ENCODE measurements around the gene SDK1. TPM values are rescaled to one million over a fixed set of nuclear protein-coding genes. Genes with fewer than 3 reads are reported as not detected.
"Not testable (repeated sequence)": the region's sequence is repeated elsewhere in the genome, so short reads cannot be mapped to it uniquely, and the experiment has no call there.

Gene SDK1
- total RNA-seq, 1 donor from 2014 or later = 7.5 TPM

DNA sequence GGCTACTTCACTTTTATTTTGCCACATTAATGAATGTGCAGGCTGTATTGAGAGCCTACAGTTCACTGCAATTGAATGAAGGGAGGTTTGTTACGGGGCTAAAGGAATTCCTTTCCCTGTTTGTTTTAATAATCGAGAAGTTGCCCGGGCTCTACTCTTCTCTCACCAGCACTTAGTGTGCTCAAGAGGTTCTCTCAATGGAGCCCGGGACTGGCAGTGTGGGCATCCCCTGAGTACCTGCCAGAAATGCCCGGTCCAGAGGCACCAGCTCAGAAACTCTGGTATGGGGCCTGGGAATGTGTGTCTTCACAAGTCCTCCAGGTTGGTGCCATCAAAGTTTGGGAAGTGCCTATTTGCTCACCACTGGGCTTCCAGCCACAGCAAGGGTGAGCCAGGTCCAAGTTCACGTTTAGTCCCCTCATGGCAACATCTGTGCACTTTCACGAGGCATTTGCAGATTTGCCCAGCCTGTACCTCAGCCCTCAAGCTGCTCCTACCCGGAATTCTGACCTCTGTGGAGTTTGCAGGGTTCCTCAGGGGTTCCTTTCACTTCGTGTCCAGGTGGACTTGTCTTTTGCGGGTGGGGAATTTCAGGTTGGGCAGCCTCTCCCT lies 622.4 kb downstream of the SDK1 start:
- DNase-seq = no peak

DNA sequence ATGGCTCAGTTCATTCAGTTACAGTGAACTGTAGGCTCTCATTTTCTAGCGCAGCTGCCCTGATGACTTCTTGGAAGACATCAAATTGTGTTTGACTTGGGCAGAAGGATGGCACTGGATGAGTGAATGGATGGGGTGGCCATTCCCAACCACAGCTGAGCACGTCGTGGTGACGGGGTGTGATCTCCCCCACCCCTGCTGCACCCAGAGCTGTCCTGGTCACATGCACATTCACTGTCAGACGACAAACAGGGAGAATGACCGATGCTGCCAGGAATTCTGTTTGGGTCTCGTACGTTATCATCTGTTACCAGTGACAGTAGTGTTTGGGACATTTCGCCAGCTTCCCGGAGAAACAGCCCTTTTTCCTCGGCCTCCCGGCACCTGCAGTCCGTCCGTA lies 623.2 kb downstream of the SDK1 start:
- no peak for DNase-seq

DNA sequence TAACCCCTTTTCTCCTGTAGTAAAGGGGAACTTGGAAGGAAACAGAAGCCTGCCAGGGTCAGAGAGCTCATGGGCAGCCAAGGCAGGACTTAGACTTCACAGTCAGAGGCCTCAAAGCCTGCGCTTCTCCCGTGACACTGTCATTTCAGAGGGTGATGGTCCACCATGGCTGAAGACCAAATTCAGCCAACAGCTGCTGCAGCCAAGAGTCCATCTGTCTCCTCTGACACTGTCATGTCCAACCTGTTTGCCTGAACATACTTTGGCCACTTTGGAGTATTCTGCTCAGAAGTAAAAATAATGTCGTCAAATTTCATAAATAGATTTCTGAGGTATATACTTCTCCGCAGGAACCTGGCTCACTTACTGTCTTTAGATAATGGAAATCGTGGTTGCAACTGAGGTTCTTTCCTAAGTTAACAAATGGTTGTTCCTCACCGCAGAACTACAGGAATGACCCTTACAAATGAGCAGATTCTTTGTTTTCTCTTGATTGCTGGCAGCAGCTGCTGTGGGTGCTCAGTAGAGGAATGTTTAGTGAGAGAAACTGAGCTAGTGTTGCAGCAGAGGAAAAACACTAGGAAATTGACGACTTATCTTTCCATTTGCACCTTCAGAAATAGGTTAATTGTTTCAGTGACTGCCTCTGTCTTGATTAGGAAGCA lies 626.5 kb downstream of the SDK1 start:
- DNase-seq = no peak

DNA sequence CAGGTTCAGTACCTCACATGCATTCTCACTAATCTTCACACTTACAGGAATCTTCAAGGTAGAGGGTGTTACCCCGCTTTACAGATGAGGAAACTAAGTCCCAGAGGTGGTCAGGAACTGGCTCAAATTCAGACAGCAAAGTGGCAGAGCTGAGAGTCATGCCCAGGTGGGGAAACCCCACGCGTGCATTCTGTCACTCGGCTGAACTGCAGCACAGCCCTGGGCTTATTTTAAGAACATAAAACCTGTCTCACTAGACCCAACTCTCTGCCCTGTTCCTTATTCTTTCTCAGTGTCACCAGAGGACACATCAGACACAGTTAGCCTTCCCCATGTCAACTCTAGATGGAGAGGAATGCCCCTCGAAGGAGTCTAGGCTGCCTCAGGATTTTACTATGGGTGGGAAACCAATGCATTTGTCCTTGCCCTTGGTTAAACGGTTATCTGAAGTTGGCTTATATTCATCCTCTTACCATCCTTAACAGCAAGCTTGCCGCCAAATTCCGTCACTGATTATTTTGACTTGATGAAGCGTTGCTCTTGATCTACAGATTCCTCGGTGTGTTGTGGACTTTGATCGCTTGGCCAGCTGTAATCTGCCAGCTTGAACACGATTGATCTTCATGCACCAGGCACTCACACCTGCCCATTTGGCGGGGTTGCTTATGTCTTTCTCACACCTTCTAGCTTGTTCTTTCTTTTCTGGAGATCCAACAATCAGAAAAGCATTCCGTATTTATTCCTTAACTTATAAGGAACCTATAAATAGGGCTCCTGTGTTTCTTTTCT lies 627.9 kb downstream of the SDK1 start:
- DNase-seq = no peak

GRCh38 chr7:3931843-3932242 lies 630.8 kb downstream of the SDK1 start:
- DNase-seq = no peak

DNA sequence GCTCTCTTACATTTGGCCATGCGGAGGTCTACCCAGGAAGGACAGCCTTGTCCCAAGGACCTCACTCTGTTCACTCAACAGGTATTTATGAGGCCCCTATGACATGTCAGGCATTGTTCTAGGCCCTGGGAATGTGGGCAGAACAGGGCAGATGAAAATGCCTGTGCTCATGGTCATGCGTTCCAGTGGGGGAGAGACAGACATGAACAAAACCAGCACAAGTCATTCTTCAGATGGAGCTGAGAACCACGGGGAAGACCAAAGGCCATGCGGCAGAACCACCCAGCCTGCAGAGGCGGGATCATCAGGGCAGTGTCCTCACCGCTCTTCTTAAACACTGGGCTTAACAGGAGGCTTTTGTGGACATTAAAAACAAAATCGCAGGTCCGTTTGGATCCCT lies 636.1 kb downstream of the SDK1 start:
- no peak for DNase-seq

DNA sequence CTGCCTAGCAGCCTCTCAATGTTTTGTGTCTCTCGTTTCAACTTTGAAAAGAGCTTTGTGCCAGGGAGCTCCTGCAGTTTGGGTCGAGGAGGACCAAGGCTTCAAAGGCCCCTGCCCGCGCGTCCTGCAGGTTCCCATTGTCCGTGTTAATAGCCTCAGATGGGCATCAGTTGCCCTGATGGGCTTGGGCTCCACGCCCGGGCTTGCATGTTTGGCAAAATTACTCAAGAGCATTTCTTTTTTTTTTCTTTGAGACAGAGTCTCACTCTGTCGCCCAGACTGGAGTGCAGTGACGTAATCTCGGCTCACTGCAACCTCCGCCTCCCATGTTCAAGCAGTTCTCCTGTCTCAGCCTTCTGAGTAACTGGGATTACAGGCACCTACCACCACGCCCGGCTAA lies 636.6 kb downstream of the SDK1 start:
- no peak for DNase-seq

GRCh38 chr7:3941706-3942105 lies 640.7 kb downstream of the SDK1 start:
- DNase-seq = not testable (repeated sequence)

DNA sequence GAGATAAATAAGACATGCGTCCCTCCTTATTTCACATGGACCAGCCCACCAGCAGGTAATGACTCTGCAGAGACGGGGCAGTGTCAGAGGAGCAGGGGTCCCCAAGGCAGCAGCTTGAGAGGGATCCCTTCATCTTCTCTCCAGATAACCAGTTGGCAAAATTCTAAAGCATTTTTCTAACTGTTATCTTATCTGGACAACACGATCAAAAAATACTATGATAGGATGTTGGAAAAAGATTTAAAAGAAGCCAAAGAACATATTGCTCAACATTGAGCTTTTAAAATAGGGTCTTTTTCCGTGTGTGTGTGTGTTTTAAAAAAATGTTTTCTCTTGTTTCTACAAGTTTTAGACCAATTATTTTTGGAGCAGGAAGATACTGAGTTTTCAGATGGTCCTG lies 641.2 kb downstream of the SDK1 start:
- DNase-seq = no peak

DNA sequence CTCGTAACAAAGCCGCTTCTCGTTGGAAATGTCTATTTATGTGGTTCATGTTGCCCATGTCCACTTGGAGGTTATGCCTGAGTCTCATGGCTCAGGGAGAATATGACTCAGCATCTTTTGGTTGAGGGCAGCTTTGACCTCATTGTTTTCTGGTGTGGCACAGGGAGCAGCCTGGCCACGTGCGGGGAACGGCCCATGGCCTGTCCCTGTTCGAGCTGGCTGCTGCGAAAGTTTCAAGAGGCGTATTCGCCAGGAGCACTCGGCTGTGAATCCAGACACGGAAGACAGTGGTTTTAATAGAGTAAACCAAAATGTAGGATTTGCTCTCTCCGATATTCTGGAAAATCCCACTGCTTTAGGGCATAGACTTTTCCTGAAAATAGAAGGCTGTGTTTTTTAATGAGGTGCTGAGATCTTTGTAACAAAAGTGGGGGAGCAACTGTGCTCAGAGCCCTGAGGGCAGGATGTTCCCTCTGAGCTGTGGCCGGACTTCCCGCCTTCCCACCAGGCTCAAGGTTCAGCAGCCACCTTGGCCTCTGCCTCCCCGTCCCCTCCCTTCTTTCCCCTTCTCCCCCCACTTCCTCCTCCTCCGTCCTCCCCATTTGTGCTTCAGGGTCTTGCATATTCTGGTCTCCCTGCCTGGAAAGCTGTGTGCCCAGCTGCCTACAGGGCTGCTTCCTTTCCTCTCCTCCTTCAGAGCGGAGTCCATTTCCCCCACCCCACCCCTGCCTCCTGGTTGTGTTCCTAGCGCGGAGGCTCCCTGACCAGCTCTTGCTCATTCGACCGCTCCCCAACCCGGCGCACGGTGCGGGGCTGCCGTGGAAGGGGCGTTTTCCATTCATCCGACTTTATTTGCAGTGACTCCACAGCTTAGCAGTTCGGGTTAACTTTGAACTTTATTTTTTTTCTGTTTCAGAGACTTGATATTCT lies 642.0 kb downstream of the SDK1 start:
- DNase-seq = no peak

DNA sequence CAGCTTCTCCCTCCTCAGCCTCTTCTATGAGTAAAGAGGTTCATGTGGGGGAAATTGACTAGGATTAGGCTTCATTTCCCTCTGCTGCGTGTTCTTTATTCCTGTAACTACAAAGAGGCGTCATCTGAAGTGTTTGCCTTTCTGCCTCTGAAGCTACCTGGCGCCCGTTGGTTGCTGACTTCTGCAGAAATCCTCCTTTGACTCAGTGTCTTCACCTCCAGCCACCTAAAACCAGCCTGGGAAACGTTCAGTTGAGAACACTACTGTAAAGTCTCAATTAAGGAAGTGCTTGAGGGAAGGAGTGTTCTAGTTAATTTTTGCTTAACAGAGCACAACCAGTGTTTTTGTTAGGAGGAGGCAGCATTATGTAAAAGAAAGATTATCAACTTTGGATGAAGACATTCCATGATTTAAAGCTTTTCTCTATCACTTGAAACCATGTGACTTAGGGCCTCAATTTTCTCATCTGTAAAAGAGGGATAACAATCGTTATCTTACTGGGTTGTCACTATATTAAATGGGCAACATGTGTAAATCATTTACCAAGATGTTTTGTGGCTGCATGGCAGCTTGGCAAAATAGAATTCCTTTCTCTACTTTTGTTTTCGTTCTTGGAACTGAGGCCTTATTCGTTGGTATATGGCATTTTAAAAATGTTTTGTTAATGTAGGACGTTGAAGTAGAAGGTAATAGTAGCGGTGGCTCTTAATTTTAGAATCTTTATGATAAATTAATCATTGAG lies 642.9 kb downstream of the SDK1 start:
- no peak for DNase-seq

- no peak for DNase-seq
Observed at GRCh38 chr7:3949242-3949640, 648.2 kb downstream of the SDK1 start.

DNA sequence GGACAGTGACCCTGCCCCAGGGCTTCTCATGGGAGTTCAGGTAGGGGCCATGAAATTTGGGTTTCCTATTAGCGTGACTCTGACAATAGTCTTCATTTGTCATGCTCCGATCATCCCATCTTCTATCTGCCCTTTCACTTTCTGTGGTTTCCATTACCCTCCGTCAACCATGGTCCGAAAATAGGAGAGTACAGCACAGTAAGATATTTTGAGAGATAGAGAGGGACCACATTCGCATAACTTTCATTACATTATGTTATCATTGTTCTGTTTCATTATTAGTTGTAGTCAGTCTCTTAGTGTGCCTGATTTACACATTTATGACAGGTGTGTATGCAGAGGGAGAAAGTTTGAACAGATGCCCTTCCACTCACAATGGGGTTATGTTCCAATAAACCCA lies 649.2 kb downstream of the SDK1 start:
- no peak for DNase-seq

GRCh38 chr7:3951316-3952055 lies 650.4 kb downstream of the SDK1 start:
- DNase-seq = no peak

- DNase-seq = no peak
Observed at GRCh38 chr7:3953133-3953532, 652.1 kb downstream of the SDK1 start.

DNA sequence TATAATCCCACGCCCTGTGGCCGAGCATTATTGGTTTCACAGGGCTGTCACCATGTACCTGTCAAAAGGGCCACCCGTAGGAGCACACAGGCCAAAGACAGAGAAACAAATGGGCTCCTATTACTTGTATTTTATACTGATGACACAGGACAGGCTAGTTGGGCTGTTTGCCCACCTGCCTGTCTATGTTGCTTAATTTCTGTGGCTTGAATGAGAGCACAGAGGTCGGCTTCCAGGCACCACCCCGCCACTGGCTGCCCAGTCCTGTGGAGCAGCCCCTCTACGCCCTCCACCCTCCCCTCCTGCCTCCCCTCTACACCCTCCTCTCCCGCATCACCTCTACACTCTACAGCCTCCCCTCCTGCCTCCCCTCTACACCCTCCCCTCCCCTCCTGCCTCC lies 652.9 kb downstream of the SDK1 start:
- no peak for DNase-seq

DNA sequence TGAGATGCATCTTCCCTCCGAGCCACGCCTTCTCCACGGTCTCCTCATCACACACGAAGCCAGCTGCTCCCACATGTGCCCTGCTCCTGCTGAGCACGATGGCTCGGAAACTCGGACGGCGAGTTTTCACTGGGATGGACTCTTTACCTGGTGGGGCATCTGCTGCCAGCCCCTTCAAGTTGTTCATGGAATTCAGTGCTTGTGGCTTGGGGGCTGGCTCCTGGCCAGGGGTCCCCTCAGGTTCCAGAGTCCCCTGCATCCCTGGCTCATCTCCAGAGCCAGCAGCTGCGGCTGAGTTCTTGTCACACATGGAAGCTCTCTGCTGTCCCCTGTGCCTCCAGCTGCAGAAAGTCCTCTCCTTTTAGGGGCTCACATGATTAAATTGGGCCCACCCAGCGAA lies 654.0 kb downstream of the SDK1 start:
- DNase-seq = no peak

DNA sequence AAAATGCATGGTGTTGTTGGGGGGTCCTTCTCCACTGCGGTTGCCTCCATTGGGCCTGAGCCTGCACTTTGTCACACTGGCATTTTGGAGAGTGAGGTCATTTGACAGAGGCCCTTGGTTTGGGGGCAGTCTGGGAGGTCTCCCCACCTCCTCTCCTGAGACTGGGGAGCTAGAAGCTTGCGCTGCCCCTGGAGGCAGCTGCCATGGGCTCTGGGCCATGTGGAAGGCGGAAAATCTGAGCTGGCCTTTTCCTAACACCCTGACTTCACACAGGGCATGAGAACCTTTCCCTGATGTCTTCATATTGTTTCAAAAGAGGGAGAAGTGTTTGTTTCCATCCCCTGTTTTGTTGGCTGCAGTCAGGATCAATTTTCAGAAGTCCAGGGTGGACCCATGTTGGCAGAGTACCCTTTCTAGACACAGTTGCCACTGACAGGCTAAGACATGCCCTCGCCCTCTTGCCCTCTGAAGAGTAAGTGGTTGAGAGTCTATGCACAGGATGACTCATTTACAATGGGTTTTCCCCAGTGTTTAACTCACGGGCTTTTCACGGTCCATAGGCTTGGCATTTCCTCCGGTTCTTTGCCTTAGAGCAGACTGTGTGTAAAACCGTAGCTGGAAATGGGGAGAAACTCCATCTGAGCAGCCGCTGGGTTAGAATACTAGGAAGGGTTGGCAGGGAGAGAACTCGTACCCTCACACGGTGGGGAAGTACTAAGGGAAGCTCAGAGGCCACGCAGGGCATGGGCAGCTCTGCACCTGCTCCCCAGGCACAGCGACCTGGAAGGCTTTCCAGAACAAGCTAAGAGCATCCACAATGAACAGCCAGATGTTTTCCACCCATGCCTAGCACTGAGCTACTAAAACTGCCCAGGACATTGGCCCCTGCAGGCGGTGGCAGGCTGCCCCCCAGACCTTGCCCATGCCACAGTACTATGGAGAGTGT lies 655.0 kb downstream of the SDK1 start:
- DNase-seq = no peak

DNA sequence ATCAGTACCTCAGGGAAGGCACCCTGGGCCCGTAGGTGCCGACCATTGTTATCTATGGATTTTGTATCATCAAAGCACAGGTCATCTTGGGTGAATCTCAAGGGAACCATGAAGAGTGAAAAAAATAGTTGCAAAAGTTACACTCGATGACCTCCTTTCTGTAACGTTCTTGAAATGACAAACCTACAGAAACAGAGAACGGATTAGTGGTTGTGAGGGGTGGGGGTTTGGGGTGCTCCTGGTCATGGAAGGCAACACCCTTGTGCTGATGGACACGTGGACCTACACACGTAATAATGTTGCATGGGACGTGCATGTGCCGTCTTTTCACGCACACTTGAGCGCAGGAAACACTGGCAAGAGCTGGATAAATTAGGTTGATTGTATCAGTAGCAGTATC lies 655.9 kb downstream of the SDK1 start:
- DNase-seq = no peak
